ENCODE data around the gene OAS3. TPM values are rescaled to one million over a fixed set of nuclear protein-coding genes. Genes with fewer than 3 reads are reported as not detected.

Gene OAS3
- polyA plus RNA-seq, 1 of the 3 experiments (the other 2 are of a cell fraction): 3.0 TPM

DNA sequence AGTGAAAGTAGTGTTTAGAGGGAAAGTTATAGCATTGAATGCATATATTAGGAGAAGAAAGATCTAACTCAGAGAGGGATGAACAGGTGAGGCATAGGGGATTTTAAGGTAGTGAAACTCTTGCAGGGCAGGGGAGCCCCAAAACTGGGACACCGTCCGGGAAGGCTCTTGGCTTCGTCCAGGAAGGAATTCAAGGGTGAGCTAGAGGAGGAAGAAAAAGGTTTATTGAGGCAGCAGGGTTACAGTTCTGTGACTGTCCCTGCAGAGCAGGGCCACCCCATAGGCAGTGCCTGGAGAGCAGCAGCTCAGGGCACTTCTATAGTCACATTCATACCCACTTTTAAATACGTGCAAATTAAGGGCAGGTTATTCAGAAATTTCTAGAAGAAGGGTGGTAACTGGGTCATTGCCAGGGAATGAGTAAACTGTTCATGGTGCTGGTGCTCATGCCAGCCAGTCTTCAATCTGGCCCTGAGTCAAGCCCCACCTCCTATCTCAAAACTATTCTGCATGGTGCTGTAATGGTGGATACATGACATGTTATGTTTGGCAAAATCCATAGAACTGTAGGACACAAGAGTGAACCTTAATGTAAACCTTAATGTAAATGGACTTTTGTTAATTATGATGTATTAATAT is 32.7 kb upstream of the OAS3 start:
- no peaks in the 10 kb centered on the region for H3K79me2 ChIP-seq (ENCODE audit: insufficient read depth)
- no peaks in the 10 kb centered on the region for H4K20me1 ChIP-seq (ENCODE audit: insufficient read depth)
- DNase-seq: no peak
- no peak overlapping the region for H3K4me2 ChIP-seq
- no peak overlapping the region for H3K4me3 ChIP-seq (ENCODE audit: low read depth in 2 of 2, low read length in 1 of 2)
- no peak overlapping the region for H2AFZ ChIP-seq (ENCODE audit: low read depth)
- no peaks in the 10 kb centered on the region for H3K27me3 ChIP-seq (ENCODE audit: insufficient read depth)
- H3K27ac ChIP-seq (ENCODE audit: low read depth in 2 of 2, low read length in 1 of 2): peak overlapping the region in 1 of 2 experiments; percentile 92; a peak in 2 of 4 replicates
- 76% methylated on average over 4 of the region's 4 CpGs for WGBS (ENCODE audit: low lambda C conversion rate)
- H3K36me3 ChIP-seq (replicated peaks in 1 of 2; ENCODE audit: control insufficient read depth in 1 of 2, insufficient read depth in 2 of 2, low read length in 1 of 2): no peaks in the 10 kb centered on the region
- peaks cover 0 to 36% of the 10 kb centered on the region in 2 experiments; a peak in 2 of 4 replicates for H3K4me1 ChIP-seq (ENCODE audit: control insufficient read depth in 1 of 2, insufficient read depth in 2 of 2, low read depth in 1 of 2, low read length in 1 of 2)
- no peaks in the 10 kb centered on the region for H3K9me3 ChIP-seq
- H3F3A ChIP-seq (replicated peaks; ENCODE audit: insufficient read depth): no peaks in the 10 kb centered on the region
- TF ChIP-seq NFIC (IDR thresholded peaks at IDR 0.05; ENCODE audit: borderline replicate concordance): no peak
- TF ChIP-seq YY1 (IDR thresholded peaks at IDR 0.05; ENCODE audit: low read depth): no peak
- no peak for TF ChIP-seq REST (IDR thresholded peaks at IDR 0.05; ENCODE audit: low read depth, low read length)
- TF ChIP-seq MXI1 (IDR thresholded peaks at IDR 0.05; ENCODE audit: low read depth, low read length): no peak
- TF ChIP-seq GATA2 (CRISPR knock-in tag; IDR thresholded peaks at IDR 0.05): no peak
- no peak for TF ChIP-seq ELF1 (IDR thresholded peaks at IDR 0.05)
- TF ChIP-seq SIN3A (IDR thresholded peaks at IDR 0.05; ENCODE audit: borderline replicate concordance, low read depth, low read length): no peak
- TF ChIP-seq MEF2A (IDR thresholded peaks at IDR 0.05; ENCODE audit: borderline replicate concordance, low read depth): no peak
- ChIA-PET CTCF (interaction anchor here (0.8 to 1.4 kb wide), 3 partner anchors 15 to 58 kb away, joined by 3 read pairs; no protein-coding TSS in a partner anchor), POLR2A (no interaction called here)
- H3K9me2 ChIP-seq: no peaks in the 10 kb centered on the region
- no peak overlapping the region for H3K9ac ChIP-seq

DNA sequence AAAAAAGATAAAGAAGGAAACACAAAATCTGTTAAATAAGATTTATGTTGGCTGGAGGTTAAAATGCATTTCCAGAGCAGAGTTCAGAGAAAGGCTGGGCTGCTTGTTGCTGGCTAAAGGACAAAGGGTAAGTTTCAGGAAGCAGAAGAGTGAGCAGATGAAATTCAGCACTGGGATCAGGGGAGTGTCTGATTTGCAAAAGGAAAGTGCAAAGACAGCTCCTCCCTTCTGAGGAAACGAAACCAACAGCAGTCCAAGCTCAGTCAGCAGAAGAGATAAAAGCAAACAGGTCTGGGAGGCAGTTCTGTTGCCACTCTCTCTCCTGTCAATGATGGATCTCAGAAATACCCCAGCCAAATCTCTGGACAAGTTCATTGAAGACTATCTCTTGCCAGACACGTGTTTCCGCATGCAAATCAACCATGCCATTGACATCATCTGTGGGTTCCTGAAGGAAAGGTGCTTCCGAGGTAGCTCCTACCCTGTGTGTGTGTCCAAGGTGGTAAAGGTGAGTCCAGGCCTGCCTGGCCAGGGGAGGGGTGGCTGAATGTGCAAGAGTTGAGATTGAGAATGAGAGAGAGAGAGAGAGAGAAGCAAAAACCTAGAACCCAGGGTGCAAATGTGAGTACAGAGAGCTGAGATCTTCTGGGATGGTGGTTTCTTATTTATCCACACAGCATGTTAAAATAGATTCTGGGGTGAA is 31.4 kb upstream of the OAS3 start, which contains the start of gene OAS1:
Gene OAS1, plus strand, starts transcription at position 251 of the 703 bp plus-strand sequence. Its CDS starts 78 bp downstream, at position 329.
- Histone ChIP-seq H3K4me2 (peak within 1 kb of the TSS; percentile 58), H3K36me3 (replicated peaks in 1 of 2; ENCODE audit: control insufficient read depth in 1 of 2, insufficient read depth in 2 of 2, low read length in 1 of 2) (no peaks in the 10 kb centered on the region), H3K27ac (ENCODE audit: low read depth in 2 of 2, low read length in 1 of 2) (peak within 1 kb of the TSS in 1 of 2 experiments; percentile 92; a peak in 2 of 4 replicates), H3K27me3 (ENCODE audit: insufficient read depth) (no peaks in the 10 kb centered on the region), H3K9me2 (no peaks in the 10 kb centered on the region), H3K9me3 (no peaks in the 10 kb centered on the region), H2AFZ (ENCODE audit: low read depth) (peak within 1 kb of the TSS; percentile 57), H3K9ac (no peak within 1 kb of the TSS), H3K4me1 (ENCODE audit: control insufficient read depth in 1 of 2, insufficient read depth in 2 of 2, low read depth in 1 of 2, low read length in 1 of 2) (peaks cover 0 to 27% of the 10 kb centered on the region in 2 experiments; a peak in 2 of 4 replicates), H3K4me3 (ENCODE audit: low read depth in 2 of 2, low read length in 1 of 2) (peak within 1 kb of the TSS; percentile 35 to 38; a peak in 2 of 4 replicates), H3F3A (replicated peaks; ENCODE audit: insufficient read depth) (no peaks in the 10 kb centered on the region), H4K20me1 (ENCODE audit: insufficient read depth) (no peaks in the 10 kb centered on the region), H3K79me2 (ENCODE audit: insufficient read depth) (no peaks in the 10 kb centered on the region)
- TF ChIP-seq PBX3 (IDR thresholded peaks at IDR 0.05) (no peak), MXI1 (IDR thresholded peaks at IDR 0.05; ENCODE audit: low read depth, low read length) (peak; percentile 63; the same call in 1 of the 2 replicates)
- peak; percentile 59 for DNase-seq
- ChIA-PET POLR2A (interaction anchor here (1.2 to 1.6 kb wide), 2 partner anchors 11 to 95 kb away, joined by 5 read pairs; no protein-coding TSS in a partner anchor), CTCF (interaction anchor here (0.7 to 1.4 kb wide), 4 partner anchors 17 to 123 kb away, joined by 3 to 4 read pairs (median 3); partner anchors contain the start of gene OAS3)
- 28% methylated on average over 4 of the region's 4 CpGs for WGBS (ENCODE audit: low lambda C conversion rate)
